GM21737 (cell line): ENCODE results near the gene RPTOR.
A peak's percentile ranks its signal among the peaks of the same experiment; 100 is the strongest.
"Not testable (repeated sequence)": the region's sequence is repeated elsewhere in the genome, so short reads cannot be mapped to it uniquely, and the experiment has no call there.

ENCODE experiments used
- ATAC-seq: cut with Tn5 transposase; IDR thresholded peaks from one replicate; pipeline ENCODE4 v1.9.1; 2021; ENCODE audit warnings: mild to moderate bottlenecking, moderate library complexity; ENCODE audit not compliant: unreplicated experiment

Gene RPTOR

GRCh38 chr17:80866050-80866793, 321.6 kb downstream of the RPTOR start:
- ATAC-seq = no peak

- ATAC-seq = no peak
Measured at GRCh38 chr17:80868022-80868609, 323.5 kb downstream of the RPTOR start.

DNA sequence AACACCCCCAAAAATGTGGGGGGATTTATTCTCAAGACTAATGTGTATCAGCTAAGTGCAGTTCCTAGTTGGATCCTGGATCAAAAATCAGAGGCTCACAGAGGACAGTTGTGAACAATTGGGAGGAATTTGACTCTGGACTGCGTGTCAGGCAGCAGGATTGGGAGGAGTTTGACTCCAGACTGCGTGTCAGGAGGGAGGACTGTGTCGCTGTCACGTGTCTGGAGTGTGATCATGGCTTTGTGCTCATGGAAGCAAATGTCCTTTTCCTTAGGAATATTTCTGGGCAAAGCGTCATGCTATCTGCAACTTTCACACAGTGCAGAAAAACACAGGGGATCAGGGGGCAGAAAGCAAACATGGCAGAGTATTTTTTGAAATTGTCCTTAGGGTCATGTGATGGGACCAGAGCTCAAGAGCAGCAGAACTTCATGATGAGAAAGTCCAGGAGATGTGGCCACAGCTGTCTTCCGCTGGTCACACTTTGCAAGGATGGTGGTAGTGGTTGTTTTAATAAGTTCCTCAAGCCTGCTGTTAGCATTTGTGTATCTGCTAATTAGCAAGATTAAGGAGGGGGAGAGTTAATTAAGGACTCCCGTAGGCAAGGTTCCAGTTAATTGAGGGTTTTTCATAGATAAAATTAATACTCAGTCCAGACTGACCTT, 325.0 kb downstream of the RPTOR start:
- ATAC-seq = no peak

DNA sequence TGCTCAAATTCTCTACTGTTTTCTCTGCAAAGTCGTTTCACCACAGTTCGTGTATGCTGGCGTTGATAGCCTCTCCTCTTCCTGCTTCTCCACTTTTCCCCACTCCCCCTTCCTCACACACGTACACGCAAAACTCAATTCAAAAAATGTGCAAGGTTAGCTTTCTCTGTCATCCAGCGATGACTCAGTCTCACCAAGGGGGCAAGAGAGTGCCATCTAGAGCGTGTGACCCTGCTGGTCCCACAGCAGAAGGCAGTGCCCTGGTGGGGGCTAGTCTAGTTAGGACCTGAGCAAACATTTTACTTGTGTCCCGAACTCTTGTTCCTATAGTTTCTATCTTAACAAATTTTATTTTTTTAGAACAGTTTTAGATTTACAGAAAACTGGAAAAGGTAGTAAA, 325.8 kb downstream of the RPTOR start:
- no peak for ATAC-seq

- ATAC-seq = no peak
Measured at GRCh38 chr17:80871341-80871740, 326.7 kb downstream of the RPTOR start.

GRCh38 chr17:80872001-80872500, 327.4 kb downstream of the RPTOR start:
- ATAC-seq = no peak

DNA sequence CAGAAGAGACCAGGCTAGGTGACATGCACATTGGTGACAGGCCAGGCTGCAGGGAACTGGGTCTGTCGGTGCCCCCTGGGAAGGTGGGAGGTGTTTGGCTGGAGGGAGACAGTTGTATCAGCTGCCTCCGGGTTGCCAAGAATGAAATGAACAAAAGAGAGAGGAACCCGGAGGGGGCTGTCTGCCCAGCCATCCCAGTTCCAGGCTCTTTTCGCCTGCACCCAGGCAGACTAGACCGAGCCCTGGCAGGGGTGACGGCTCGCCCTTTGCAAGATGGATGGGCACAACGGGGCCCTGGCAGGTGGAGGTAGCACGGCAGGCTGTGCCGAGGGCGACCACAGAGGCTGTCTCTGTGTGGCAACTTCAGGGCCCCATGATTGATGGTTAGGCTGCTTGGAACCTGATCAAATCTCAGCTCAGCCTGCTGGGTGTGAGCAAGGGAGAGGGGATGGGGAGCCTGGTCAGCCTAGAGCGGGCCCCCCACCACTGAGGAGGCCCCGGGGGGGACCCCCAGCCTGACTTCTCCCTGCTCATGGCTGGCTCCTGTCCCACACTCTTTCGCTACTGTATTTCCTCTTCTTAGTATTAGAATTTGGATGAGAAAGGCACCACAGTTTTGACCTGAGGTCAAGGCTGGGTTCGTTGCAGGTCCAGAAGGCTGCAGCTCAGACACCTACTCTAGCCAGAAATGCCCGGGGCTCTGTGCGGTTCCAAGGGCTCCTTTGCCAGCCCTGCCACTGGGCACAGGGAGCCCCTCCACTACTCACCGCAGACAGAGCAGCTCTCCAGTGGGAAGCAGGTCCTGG, 328.1 kb downstream of the RPTOR start:
- no peak for ATAC-seq

DNA sequence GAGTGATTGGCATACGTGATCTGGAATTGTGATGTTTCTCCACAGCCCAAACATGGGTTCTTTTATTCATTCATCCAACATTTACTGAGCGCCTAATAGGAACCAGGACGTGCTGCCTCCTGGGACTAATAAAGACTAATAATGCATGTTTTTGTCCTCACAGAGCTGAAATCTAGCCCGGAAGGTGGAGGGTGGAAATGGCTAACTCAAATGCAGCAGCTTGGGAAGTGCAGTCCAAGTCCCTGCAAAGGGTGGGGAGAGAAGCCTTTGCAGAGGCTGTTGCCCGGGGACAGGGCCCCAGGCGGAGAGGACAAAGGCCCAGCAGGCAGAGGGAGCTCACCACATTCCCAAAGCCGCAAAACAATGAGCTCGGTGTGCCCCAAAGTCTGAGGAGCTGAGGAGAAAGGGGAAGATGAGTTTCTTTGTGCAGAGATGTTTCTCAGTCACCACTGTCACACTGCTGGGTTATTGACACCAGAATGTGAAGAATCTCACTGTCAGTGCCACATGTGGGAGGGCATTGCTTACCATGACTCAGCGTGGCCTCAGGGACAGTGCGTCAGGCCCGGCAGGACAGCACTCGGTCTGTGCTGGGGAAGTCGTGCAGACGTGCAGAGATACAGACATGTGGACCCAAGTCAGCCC, 328.8 kb downstream of the RPTOR start:
- ATAC-seq = no peak

- no peak for ATAC-seq
Measured at GRCh38 chr17:80874866-80875445, 330.3 kb downstream of the RPTOR start.

- not testable (repeated sequence) for ATAC-seq
Measured at GRCh38 chr17:80875480-80875995, 330.9 kb downstream of the RPTOR start.

GRCh38 chr17:80876456-80876949, 331.9 kb downstream of the RPTOR start:
- not testable (repeated sequence) for ATAC-seq

DNA sequence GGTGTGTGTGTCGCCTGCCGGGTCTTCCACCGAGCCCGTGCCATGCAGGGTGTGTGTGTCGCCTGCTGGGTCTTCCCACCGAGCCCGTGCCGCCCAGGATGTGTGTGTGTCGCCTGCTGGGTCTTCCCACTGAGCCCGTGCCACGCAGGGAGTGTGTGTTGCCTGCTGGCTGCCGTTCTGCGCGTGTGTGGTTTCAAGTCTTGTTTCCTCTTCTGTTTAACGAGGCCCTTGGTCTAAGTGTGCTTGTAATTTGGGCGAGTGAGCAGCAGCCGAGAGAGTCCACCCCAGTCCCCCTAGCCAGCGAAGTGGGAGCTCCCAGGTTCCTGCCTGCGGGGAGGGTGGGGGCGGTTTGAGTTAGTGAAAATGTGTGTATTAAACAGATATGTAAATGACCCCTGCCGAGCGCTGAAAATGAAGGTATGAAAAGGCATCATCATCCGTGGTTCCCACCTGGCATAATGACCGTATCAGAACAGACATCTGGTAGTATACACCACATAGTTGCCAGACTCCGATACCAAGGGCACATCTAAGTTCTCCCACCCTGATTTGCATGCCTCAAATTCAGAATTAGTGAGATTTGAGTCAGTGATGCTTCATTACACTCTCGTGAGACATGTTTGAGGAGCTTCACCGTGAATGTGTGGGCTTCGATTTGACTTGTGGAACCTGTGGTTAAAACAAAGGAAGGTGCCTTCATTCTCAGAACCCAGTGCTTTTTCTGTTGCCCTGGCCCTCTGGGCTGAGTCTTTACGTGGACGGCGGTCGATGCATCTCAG, 332.5 kb downstream of the RPTOR start:
- peak; percentile 62 for ATAC-seq

- no peak for ATAC-seq
Measured at GRCh38 chr17:80877729-80878303, 333.2 kb downstream of the RPTOR start.

GRCh38 chr17:80878876-80879722, 334.5 kb downstream of the RPTOR start:
- no peak for ATAC-seq

DNA sequence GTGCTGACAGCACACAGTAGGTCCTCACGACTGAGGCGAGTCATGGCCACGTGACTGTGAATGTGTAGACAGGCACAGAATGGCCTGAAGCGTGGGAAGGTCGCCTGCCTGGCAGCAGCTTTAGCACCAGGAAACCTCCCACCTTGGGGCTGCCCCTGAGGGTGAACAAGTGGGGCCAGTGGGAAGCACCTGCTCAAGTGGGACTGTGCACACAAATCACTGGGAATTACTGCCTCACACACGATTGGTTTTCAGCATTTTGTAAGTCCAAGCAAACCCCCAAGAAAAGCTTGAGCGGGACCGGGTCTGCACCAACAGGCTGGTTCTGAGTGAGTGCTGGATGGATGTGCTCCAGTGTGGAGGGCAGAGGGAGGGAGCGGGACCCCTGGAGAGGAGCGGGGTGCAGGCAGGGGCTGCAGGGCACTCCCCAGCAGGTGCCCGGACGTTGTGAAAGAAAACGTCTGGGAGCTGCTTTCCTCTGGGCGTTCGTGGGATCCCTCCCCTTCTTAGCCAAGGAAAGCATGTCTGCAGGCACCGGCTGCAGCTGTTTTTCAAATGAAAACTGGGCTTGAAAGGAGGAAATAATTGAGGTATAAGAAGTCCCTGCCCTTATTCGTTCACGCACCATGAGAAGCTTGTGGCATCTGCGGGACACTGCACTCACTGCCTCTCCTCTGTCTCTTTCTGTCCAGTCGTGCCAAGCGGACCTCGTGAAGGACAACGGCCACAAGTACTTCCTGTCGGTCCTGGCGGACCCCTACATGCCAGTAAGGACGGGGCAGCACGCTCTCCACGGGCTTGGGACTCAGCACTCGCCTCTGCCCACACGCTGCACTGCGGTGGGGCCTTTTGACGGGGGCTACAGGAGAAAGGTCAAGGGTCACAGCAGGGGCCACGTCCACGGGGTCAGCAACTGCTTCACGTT, 335.3 kb downstream of the RPTOR start:
- ATAC-seq = no peak

DNA sequence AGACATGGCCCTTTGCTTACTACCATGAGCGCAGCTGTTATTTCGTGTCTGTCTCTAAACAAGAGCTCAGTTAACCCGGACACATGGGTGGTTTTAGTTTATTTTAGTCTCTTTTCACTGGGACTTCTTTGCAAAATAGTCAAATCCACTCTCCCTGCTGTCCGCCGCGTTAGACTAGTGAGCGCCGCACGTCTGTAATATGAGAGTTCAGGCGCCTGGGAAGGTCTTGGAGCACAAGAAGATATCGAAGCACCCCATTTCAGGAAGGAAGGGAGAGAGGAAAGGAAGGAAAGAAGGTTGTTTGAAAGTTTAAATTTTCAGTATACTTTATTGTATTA, 336.0 kb downstream of the RPTOR start:
- no peak for ATAC-seq

DNA sequence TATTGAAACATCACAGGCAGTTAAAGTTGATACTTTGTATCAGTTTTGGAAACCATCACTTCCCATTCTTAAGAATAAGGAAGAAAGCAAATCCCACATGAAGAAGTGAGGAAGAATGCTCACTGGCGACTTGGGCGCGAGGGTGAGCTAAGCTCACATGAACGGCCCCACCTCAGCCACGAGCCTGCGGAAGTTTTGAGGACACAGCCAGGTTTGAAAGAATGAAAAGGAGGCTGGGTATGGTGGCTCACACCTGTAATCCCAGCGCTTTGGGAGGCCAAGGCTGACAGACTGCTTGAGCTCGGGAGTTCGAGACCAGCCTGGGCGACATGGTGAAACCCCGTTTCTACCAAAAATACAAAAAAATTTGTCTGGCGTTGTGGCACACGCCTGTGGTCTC, 336.7 kb downstream of the RPTOR start:
- ATAC-seq = no peak
